HCT116 (cell line): ENCODE results near the gene CBLC. TPM values are rescaled to one million over a fixed set of nuclear protein-coding genes. Genes with fewer than 3 reads are reported as not detected.

Experiments
- ATAC-seq: fragments of 200-7000 bp; cut with Tn5 transposase; 2 replicates; pipeline ENCODE4 v1.9.1; 2020; ENCODE audit warnings: mild to moderate bottlenecking, moderate library complexity
- BruUV-seq: library from RNA; stranded (reverse); fragments of 400-500 nt; replicated peaks from 2 replicates; lab custom pipeline; 2021; lab: Mats Ljungman, UMichigan
- CTCF ChIA-PET: fragments of 300-600 bp; sonication (Branson Sonifier 250); formaldehyde crosslinking; loops from one replicate; lab custom pipeline; 2021; ENCODE audit warnings: antibody characterized with exemption; lab: Charles Lee
- POLR2A ChIA-PET: fragments of 300-600, 350-600 bp; sonication (Branson Sonifier 250); formaldehyde crosslinking; loops from one replicate; lab custom pipeline; 2021; ENCODE audit warnings: antibody characterized with exemption; lab: Charles Lee
- RAD21 ChIA-PET, 2 experiments: fragments of 300-600 bp; sonication (Branson Sonifier 250); formaldehyde crosslinking; loops; one replicate each; lab custom pipeline; 2023; ENCODE audit warnings: low total read pairs in 2 of 2; ENCODE audit not compliant: uncharacterized antibody in 2 of 2, unreplicated experiment in 2 of 2, low non-redundant PET in 1 of 2; lab: Charles Lee
- DNase-seq: peaks from one replicate; pipeline ENCODE4 v3.0.0-alpha.2; 2010; ENCODE audit warnings: low read depth, low spot score
- H2AFZ ChIP-seq: fragments of 200-600 bp; shearing (Covaris generic), sonication (generic); 2 replicates; pipeline ENCODE4 v1.6.1; 2017; ENCODE audit warnings: low read depth, mixed run types, mixed read lengths, antibody characterized with exemption, low read length; ENCODE audit not compliant: poor library complexity, severe bottlenecking
- H3K27ac ChIP-seq: 2 replicates; pipeline ENCODE4 v1.5.1; 2012; ENCODE audit warnings: low read depth, low read length
- H3K27me3 ChIP-seq: fragments of 200-600 bp; sonication (generic); 2 replicates; pipeline ENCODE4 v1.6.1; 2016; ENCODE audit warnings: mixed run types, low read length, mixed read lengths; ENCODE audit not compliant: insufficient read depth
- H3K36me3 ChIP-seq, 2 experiments: fragments of 200-500 bp in 1 of 2; fragments of 200-600 bp in 1 of 2; sonication (Bioruptor generic) in 1 of 2; sonication (generic) in 1 of 2; 2 replicates each; pipeline versions ENCODE4 v1.5.1 to v1.6.1; 2014 to 2016; ENCODE audit warnings: low read length in 2 of 2, inconsistent platforms in 1 of 2, mixed read lengths in 1 of 2, mixed run types in 1 of 2; ENCODE audit not compliant: insufficient read depth in 2 of 2, control insufficient read depth in 1 of 2
- H3K4me1 ChIP-seq, 2 experiments: fragments of 200-600 bp in 1 of 2; sonication (generic) in 1 of 2; 2 replicates each; pipeline versions ENCODE4 v1.5.1 to v1.6.1; 2012 to 2017; ENCODE audit warnings: low read length in 2 of 2, inconsistent platforms in 1 of 2, mild to moderate bottlenecking in 1 of 2, mixed read lengths in 1 of 2, mixed run types in 1 of 2, moderate library complexity in 1 of 2; ENCODE audit not compliant: insufficient read depth in 2 of 2, control insufficient read depth in 1 of 2
- H3K4me2 ChIP-seq: fragments of 200-600 bp; sonication (generic); 2 replicates; pipeline ENCODE4 v1.6.1; 2017; ENCODE audit warnings: mixed run types, low read length, mixed read lengths
- H3K4me3 ChIP-seq, 2 experiments: fragments of 200-600 bp in 1 of 2; sonication (generic) in 1 of 2; replicated peaks in 1 of 2; 2 replicates each; pipeline ENCODE4 v1.5.1; 2011 to 2016; ENCODE audit warnings: low read length in 2 of 2, control low read depth in 1 of 2, low read depth in 1 of 2, mild to moderate bottlenecking in 1 of 2, mixed read lengths in 1 of 2, mixed run types in 1 of 2
- H3K79me2 ChIP-seq: fragments of 200-600 bp; sonication (generic); 2 replicates; pipeline ENCODE4 v1.6.1; 2017; ENCODE audit warnings: mild to moderate bottlenecking, mixed run types, low read length, moderate library complexity, mixed read lengths; ENCODE audit not compliant: insufficient read depth
- H3K9ac ChIP-seq: fragments of 200-600 bp; sonication (generic); 2 replicates; pipeline ENCODE4 v1.6.1; 2016; ENCODE audit warnings: low read length, mixed read lengths
- H3K9me2 ChIP-seq: fragments of 200-600 bp; sonication (generic), shearing (Covaris generic); 2 replicates; pipeline ENCODE4 v1.6.1; 2017; ENCODE audit warnings: mixed run types, mild to moderate bottlenecking, moderate library complexity; ENCODE audit not compliant: insufficient read depth
- H3K9me3 ChIP-seq, 2 experiments: fragments of 200-500 bp in 1 of 2; fragments of 200-600 bp in 1 of 2; sonication (Bioruptor generic) in 1 of 2; sonication (generic) in 1 of 2; 2 replicates each; pipeline ENCODE4 v1.6.1; 2014 to 2017; ENCODE audit warnings: low read length in 2 of 2, mixed read lengths in 2 of 2, inconsistent platforms in 1 of 2, low read depth in 1 of 2, mild to moderate bottlenecking in 1 of 2, mixed run types in 1 of 2, moderate library complexity in 1 of 2; ENCODE audit not compliant: control insufficient read depth in 1 of 2, insufficient read depth in 1 of 2
- H4K20me1 ChIP-seq: fragments of 200-600 bp; sonication (generic), shearing (Covaris generic); 2 replicates; pipeline ENCODE4 v1.6.1; 2017; ENCODE audit warnings: mixed run types, mild to moderate bottlenecking, moderate library complexity; ENCODE audit not compliant: insufficient read depth
- CBX3 ChIP-seq: IDR thresholded peaks from 2 replicates; pipeline ENCODE4 v1.6.1; 2012; ENCODE audit warnings: low read depth
- EGR1 ChIP-seq: IDR thresholded peaks from 2 replicates; pipeline ENCODE4 v1.6.1; 2012; ENCODE audit warnings: low read depth
- POLR2A ChIP-seq: IDR thresholded peaks from 2 replicates; pipeline ENCODE4 v1.7.0; 2011; ENCODE audit warnings: borderline replicate concordance; ENCODE audit not compliant: insufficient read depth, insufficient read length; ENCODE audit errors: extremely low read depth
- POLR2AphosphoS5 ChIP-seq: IDR thresholded peaks from 2 replicates; pipeline ENCODE4 v1.6.1; 2011; ENCODE audit warnings: mild to moderate bottlenecking, low read depth, low read length, moderate library complexity
- SRF ChIP-seq: IDR thresholded peaks from 2 replicates; pipeline ENCODE4 v1.6.1; 2012; ENCODE audit warnings: low read depth
- YY1 ChIP-seq: IDR thresholded peaks from 2 replicates; pipeline ENCODE4 v1.6.1; 2011; ENCODE audit warnings: low read length, low read depth, moderate library complexity, mild to moderate bottlenecking; ENCODE audit not compliant: insufficient replicate concordance; ENCODE audit errors: extremely low read depth
- ZNF274 ChIP-seq: fragments of 200-500 bp; sonication (Bioruptor generic); IDR thresholded peaks from 2 replicates; pipeline ENCODE4 v1.6.1; 2014; ENCODE audit warnings: mild to moderate bottlenecking, low read depth, low read length, inconsistent platforms
- intact Hi-C: fragments of 100-400 bp; cut with micrococcal nuclease; formaldehyde crosslinking; loops from 2 replicates; pipeline ENCODE4 v1.10.0; 2022
- total RNA-seq: library from RNA; stranded (reverse); gene quantifications from one replicate; pipeline ENCODE4 v1.2.1, GENCODE V29; 2021; ENCODE audit not compliant: unreplicated experiment
- TF ChIP-seq, protein P1 (sequence below), 3 experiments: fragments of 200-600 bp in 1 of 3; sonication (generic) in 1 of 3; IDR thresholded peaks in 2 of 3; conservative IDR thresholded peaks in 1 of 3; 2 replicates each; pipeline ENCODE4 v1.5.1; 2012 to 2017; ENCODE audit warnings: low read depth in 2 of 3, low read length in 2 of 3, antibody characterized with exemption in 1 of 3, borderline replicate concordance in 1 of 3, control low read depth in 1 of 3, mild to moderate bottlenecking in 1 of 3, mixed read lengths in 1 of 3, mixed run types in 1 of 3, moderate library complexity in 1 of 3; ENCODE audit not compliant: insufficient read depth in 1 of 3
- TF ChIP-seq, protein P2 (sequence below): IDR thresholded peaks from 2 replicates; pipeline ENCODE4 v1.6.1; 2011; ENCODE audit warnings: mild to moderate bottlenecking, low read length, moderate library complexity; ENCODE audit not compliant: insufficient replicate concordance; ENCODE audit errors: extremely low read depth

The CBLC gene
- total RNA-seq, 1 experiment from 2014 or later = 54.3 TPM

DNA sequence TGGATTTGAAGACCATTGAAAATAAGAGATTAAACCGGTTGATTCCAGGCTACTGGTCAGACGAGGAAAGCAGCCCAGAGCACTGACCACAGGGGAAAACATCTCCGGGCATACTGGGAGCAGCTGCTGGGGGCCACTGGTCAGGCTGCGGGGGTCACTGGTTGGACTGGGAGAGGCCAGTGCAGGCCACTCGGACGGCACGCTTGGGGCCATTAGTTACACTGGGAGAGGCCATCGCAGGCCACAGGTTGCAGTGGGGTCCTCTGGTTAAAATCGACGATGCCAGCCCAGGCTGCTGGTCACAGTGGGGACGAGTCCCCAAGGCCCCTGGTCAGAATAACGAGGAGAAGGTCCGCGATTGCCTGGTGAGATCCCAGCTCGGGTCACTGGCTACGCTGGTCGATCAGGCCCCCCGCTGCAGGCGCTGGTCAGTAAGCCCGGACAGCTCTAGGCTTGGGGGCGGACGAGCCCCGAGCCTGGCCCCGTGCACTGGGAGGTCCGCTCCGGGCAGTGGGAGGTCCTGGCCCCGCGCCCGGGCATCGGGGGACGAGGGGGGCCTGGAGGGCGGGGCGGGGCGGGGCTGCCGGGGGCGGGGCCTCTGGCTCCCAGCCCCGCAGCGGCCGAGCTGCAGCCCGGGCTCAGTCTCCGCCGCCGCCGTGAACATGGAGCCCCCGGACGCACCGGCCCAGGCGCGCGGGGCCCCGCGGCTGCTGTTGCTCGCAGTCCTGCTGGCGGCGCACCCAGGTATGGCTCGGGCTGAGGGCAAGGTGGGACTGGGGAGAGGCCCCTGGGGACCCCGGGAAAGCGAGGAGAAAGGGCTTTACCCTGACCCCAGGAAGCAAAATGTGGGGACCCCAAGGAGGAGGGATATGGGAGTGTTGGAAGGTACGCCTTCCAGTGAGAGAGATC, 31.0 kb downstream of the CBLC start, which contains the start of gene BCAM:
Gene BCAM (plus strand): TSS at position 641 of the 909 bp plus-strand sequence. CDS start 22 bp downstream, at position 663.
- no peaks in the 10 kb centered on the region for H4K20me1 ChIP-seq
- no peaks in the 10 kb centered on the region; the same call in 1 of the 2 replicates for H3K79me2 ChIP-seq
- no peaks in the 10 kb centered on the region for H3K27me3 ChIP-seq
- intact Hi-C loops = loop anchor here (1.0 to 2.0 kb wide), 2 partner anchors 36 to 237 kb away; no protein-coding TSS in a partner anchor
- H2AFZ ChIP-seq = no peak within 1 kb of the TSS
- DNase-seq (no peak), ATAC-seq (peak; percentile 60)
- BruUV-seq = no TSS peak
- RAD21 ChIA-PET = interaction anchor here in 1 of 2 experiments (1.6 kb wide), 1 partner anchor 85 kb away, joined by 4 read pairs; no protein-coding TSS in a partner anchor
- peaks cover 34 to 45% of the 10 kb centered on the region in 2 experiments for H3K4me1 ChIP-seq
- POLR2A ChIA-PET = interaction anchor here (1.0 to 1.9 kb wide), 4 partner anchors 13 to 82 kb away, joined by 3 to 5 read pairs (median 4); partner anchors contain the start of genes NECTIN2 and TOMM40
- TF ChIP-seq SRF = no peak
- no peak for TF ChIP-seq EGR1
- TF ChIP-seq YY1 = peak; percentile 52
- peak; percentile 91 for TF ChIP-seq POLR2AphosphoS5
- peak; percentile 44 for TF ChIP-seq POLR2A
- no peak for TF ChIP-seq ZNF274
- no peak for TF ChIP-seq CBX3
- TF ChIP-seq, protein P1, sequence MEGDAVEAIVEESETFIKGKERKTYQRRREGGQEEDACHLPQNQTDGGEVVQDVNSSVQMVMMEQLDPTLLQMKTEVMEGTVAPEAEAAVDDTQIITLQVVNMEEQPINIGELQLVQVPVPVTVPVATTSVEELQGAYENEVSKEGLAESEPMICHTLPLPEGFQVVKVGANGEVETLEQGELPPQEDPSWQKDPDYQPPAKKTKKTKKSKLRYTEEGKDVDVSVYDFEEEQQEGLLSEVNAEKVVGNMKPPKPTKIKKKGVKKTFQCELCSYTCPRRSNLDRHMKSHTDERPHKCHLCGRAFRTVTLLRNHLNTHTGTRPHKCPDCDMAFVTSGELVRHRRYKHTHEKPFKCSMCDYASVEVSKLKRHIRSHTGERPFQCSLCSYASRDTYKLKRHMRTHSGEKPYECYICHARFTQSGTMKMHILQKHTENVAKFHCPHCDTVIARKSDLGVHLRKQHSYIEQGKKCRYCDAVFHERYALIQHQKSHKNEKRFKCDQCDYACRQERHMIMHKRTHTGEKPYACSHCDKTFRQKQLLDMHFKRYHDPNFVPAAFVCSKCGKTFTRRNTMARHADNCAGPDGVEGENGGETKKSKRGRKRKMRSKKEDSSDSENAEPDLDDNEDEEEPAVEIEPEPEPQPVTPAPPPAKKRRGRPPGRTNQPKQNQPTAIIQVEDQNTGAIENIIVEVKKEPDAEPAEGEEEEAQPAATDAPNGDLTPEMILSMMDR (IDR thresholded peaks at IDR 0.05 in 2 of 3, conservative IDR thresholded peaks at IDR 0.05 in 1 of 3; ENCODE audit: borderline replicate concordance in 1 of 3, insufficient read depth in 1 of 3, low read depth in 2 of 3, low read length in 2 of 3) = no peak
- TF ChIP-seq, protein P2, sequence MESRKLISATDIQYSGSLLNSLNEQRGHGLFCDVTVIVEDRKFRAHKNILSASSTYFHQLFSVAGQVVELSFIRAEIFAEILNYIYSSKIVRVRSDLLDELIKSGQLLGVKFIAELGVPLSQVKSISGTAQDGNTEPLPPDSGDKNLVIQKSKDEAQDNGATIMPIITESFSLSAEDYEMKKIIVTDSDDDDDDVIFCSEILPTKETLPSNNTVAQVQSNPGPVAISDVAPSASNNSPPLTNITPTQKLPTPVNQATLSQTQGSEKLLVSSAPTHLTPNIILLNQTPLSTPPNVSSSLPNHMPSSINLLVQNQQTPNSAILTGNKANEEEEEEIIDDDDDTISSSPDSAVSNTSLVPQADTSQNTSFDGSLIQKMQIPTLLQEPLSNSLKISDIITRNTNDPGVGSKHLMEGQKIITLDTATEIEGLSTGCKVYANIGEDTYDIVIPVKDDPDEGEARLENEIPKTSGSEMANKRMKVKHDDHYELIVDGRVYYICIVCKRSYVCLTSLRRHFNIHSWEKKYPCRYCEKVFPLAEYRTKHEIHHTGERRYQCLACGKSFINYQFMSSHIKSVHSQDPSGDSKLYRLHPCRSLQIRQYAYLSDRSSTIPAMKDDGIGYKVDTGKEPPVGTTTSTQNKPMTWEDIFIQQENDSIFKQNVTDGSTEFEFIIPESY = no peak
- peaks cover 0 to under 1% of the 10 kb centered on the region in 2 experiments; a peak in 1 of 4 replicates for H3K9me3 ChIP-seq
- H3K4me3 ChIP-seq = peak within 1 kb of the TSS; percentile 75 to 85
- H3K9me2 ChIP-seq = no peaks in the 10 kb centered on the region
- H3K36me3 ChIP-seq = peaks cover 1 to 11% of the 10 kb centered on the region in 2 experiments; a peak in 1 of 4 replicates
- CTCF ChIA-PET = interaction anchor here (0.9 to 1.9 kb wide), 6 partner anchors 36 to 238 kb away, joined by 4 to 8 read pairs (median 6); partner anchors contain the start of gene NECTIN2
- H3K4me2 ChIP-seq = peak within 1 kb of the TSS; percentile 98
- peak within 1 kb of the TSS; percentile 89 for H3K27ac ChIP-seq
- H3K9ac ChIP-seq = peak within 1 kb of the TSS; percentile 85
